SK-N-SH (cell line): Measurements from ENCODE around the gene PODN. TPM values are rescaled to one million over a fixed set of nuclear protein-coding genes. Genes with fewer than 3 reads are reported as not detected.
A peak's percentile ranks its signal among the peaks of the same experiment; 100 is the strongest.

Source experiments
- CTCF ChIA-PET: fragments of 300-600, 350-600 bp; formaldehyde crosslinking; extraction: SDS; loops from one replicate; lab custom pipeline; 2021; lab: Yijun Ruan, JAX
- POLR2A ChIA-PET: fragments of 350-600 bp; sonication (Branson Sonifier 250); formaldehyde crosslinking; extraction: SDS; loops from one replicate; lab custom pipeline; 2020; ENCODE audit warnings: antibody characterized with exemption, inconsistent platforms; lab: Yijun Ruan, JAX
- DNase-seq: peaks from one replicate; pipeline ENCODE4 v3.0.0; 2012
- H2AFZ ChIP-seq: fragments of 200-600 bp; sonication (generic); 2 replicates; pipeline ENCODE4 v1.8.1; 2016; ENCODE audit warnings: antibody characterized with exemption, mild to moderate bottlenecking, low read depth
- H3F3A ChIP-seq: fragments of 200-600 bp; sonication (generic); replicated peaks from 2 replicates; pipeline ENCODE3; 2016; ENCODE audit warnings: antibody characterized with exemption, mild to moderate bottlenecking; ENCODE audit not compliant: insufficient read depth
- H3K27ac ChIP-seq, 2 experiments: fragments of 200-500 bp in 1 of 2; fragments of 200-600 bp in 1 of 2; sonication (Bioruptor generic) in 1 of 2; sonication (generic), shearing (Covaris generic) in 1 of 2; 2 replicates each; pipeline versions ENCODE4 v1.5.1 to v1.6.1; 2014 to 2016; ENCODE audit warnings: low read depth in 2 of 2, inconsistent platforms in 1 of 2, low read length in 1 of 2, mild to moderate bottlenecking in 1 of 2, mixed read lengths in 1 of 2
- H3K27me3 ChIP-seq: fragments of 200-600 bp; sonication (generic), shearing (Covaris generic); 2 replicates; pipeline ENCODE4 v1.6.1; 2016; ENCODE audit warnings: mixed run types; ENCODE audit not compliant: insufficient read depth
- H3K36me3 ChIP-seq, 2 experiments: fragments of 200-500 bp in 1 of 2; fragments of 200-600 bp in 1 of 2; sonication (Bioruptor generic) in 1 of 2; sonication (generic) in 1 of 2; replicated peaks in 1 of 2; 2 replicates each; pipeline versions ENCODE3 to v1.5.1; 2014 to 2016; ENCODE audit warnings: low read length in 1 of 2, mild to moderate bottlenecking in 1 of 2; ENCODE audit not compliant: insufficient read depth in 2 of 2, control insufficient read depth in 1 of 2
- H3K4me1 ChIP-seq, 2 experiments: fragments of 200-500 bp in 1 of 2; fragments of 200-600 bp in 1 of 2; sonication (Bioruptor generic) in 1 of 2; sonication (generic), shearing (Covaris generic) in 1 of 2; 2 replicates each; pipeline versions ENCODE4 v1.5.1 to v1.6.1; 2014 to 2016; ENCODE audit warnings: low read depth in 1 of 2, low read length in 1 of 2, mixed run types in 1 of 2; ENCODE audit not compliant: insufficient read depth in 2 of 2, control insufficient read depth in 1 of 2
- H3K4me2 ChIP-seq: fragments of 200-600 bp; sonication (generic), shearing (Covaris generic); 2 replicates; pipeline ENCODE4 v1.6.1; 2017; ENCODE audit warnings: mixed run types
- H3K4me3 ChIP-seq, 2 experiments: fragments of 200-500 bp in 1 of 2; fragments of 200-600 bp in 1 of 2; sonication (Bioruptor generic) in 1 of 2; sonication (generic), shearing (Covaris generic) in 1 of 2; 2 replicates each; pipeline versions ENCODE4 v1.5.1 to v1.8.1; 2014 to 2016; ENCODE audit warnings: low read depth in 2 of 2, inconsistent platforms in 1 of 2, low read length in 1 of 2, mild to moderate bottlenecking in 1 of 2, mixed read lengths in 1 of 2, moderate library complexity in 1 of 2
- H3K79me2 ChIP-seq: fragments of 200-600 bp; sonication (generic); 2 replicates; pipeline ENCODE4 v1.8.1; 2017; ENCODE audit warnings: mild to moderate bottlenecking; ENCODE audit not compliant: insufficient read depth
- H3K9ac ChIP-seq: fragments of 200-600 bp; sonication (generic); 2 replicates; pipeline ENCODE4 v1.6.1; 2017; ENCODE audit warnings: mixed run types
- H3K9me2 ChIP-seq: fragments of 200-600 bp; sonication (generic); 2 replicates; pipeline ENCODE4 v1.6.1; 2017; ENCODE audit warnings: mixed run types
- H3K9me3 ChIP-seq: fragments of 200-600 bp; sonication (generic); 2 replicates; pipeline ENCODE4 v1.6.1; 2017; ENCODE audit warnings: mixed run types, mild to moderate bottlenecking, moderate library complexity
- H4K20me1 ChIP-seq: fragments of 200-600 bp; sonication (generic); 2 replicates; pipeline ENCODE4 v1.6.1; 2017; ENCODE audit warnings: mild to moderate bottlenecking, mixed run types; ENCODE audit not compliant: insufficient read depth
- ELF1 ChIP-seq: IDR thresholded peaks from 2 replicates; pipeline ENCODE4 v1.4.0; 2012
- EP300 ChIP-seq, 2 experiments: IDR thresholded peaks; 2 replicates each; pipeline versions ENCODE4 v1.4.0 to v1.6.1; 2012; ENCODE audit warnings: borderline replicate concordance in 1 of 2, low read depth in 1 of 2, low read length in 1 of 2
- EZH2phosphoT487 ChIP-seq: fragments of 200-600 bp; sonication (generic); IDR thresholded peaks from 2 replicates; pipeline ENCODE4 v1.6.1; 2017; ENCODE audit warnings: low read depth, mixed run types, mild to moderate bottlenecking, antibody characterized with exemption, moderate library complexity, borderline replicate concordance
- FOXJ3 ChIP-seq: sonication (generic); formaldehyde crosslinking; IDR thresholded peaks from 2 replicates; pipeline ENCODE4 v1.5.1; 2020; ENCODE audit warnings: mild to moderate bottlenecking, missing genetic modification reagents
- MEF2A ChIP-seq: IDR thresholded peaks from 2 replicates; pipeline ENCODE4 v1.4.0; 2012; ENCODE audit warnings: low read depth, borderline replicate concordance
- NFIC ChIP-seq: IDR thresholded peaks from 2 replicates; pipeline ENCODE4 v1.4.0; 2012; ENCODE audit warnings: borderline replicate concordance
- POLR2AphosphoS5 ChIP-seq: IDR thresholded peaks from 2 replicates; pipeline ENCODE4 v1.6.1; 2012; ENCODE audit warnings: low read depth, low read length
- RAD21 ChIP-seq: IDR thresholded peaks from 2 replicates; pipeline ENCODE4 v1.6.1; 2012; ENCODE audit warnings: mild to moderate bottlenecking, low read length
- RCOR1 ChIP-seq: fragments of 150-350 bp; IDR thresholded peaks from 2 replicates; pipeline ENCODE4 v1.6.1; 2017; ENCODE audit warnings: antibody characterized with exemption, low read length
- RFX5 ChIP-seq: IDR thresholded peaks from 2 replicates; pipeline ENCODE4 v1.6.1; 2012; ENCODE audit warnings: mild to moderate bottlenecking, improper control_type of control experiment, low read length
- SIN3A ChIP-seq: IDR thresholded peaks from 2 replicates; pipeline ENCODE4 v1.6.1; 2012; ENCODE audit warnings: low read depth, mild to moderate bottlenecking, low read length, moderate library complexity, borderline replicate concordance
- SMC3 ChIP-seq: IDR thresholded peaks from 2 replicates; pipeline ENCODE4 v1.6.1; 2012; ENCODE audit warnings: low read depth, low read length, improper control_type of control experiment
- WGBS: methylation state at CpG from one replicate; pipeline ENCODE4 v1.1.6; 2017; ENCODE audit warnings: low lambda C conversion rate; 5-methylcytosine and 5-hydroxymethylcytosine counted together
- polyA plus RNA-seq, 3 experiments: library from polyadenylated mRNA; depleted of rRNA; stranded (reverse); fragments of >200 nt; gene quantifications; 2 replicates each; pipeline ENCODE4 v1.2.3, GENCODE V29; 2012
- TF ChIP-seq, protein P1 (sequence below): fragments of 200-600 bp; sonication (generic); IDR thresholded peaks from 2 replicates; pipeline ENCODE4 v1.6.1; 2017; ENCODE audit warnings: antibody characterized with exemption, mild to moderate bottlenecking, moderate library complexity
- TF ChIP-seq, protein P2 (sequence below): IDR thresholded peaks from 2 replicates; pipeline ENCODE4 v1.4.0; 2012; ENCODE audit warnings: low read depth, borderline replicate concordance
- TF ChIP-seq, protein P3 (sequence below): fragments of 150-350 bp; IDR thresholded peaks from 2 replicates; pipeline ENCODE4 v1.6.1; 2016; ENCODE audit warnings: mild to moderate bottlenecking, low read depth, low read length

PODN gene
- polyA plus RNA-seq, 1 of the 3 experiments (the other 2 are of a cell fraction): 2.0 TPM

DNA sequence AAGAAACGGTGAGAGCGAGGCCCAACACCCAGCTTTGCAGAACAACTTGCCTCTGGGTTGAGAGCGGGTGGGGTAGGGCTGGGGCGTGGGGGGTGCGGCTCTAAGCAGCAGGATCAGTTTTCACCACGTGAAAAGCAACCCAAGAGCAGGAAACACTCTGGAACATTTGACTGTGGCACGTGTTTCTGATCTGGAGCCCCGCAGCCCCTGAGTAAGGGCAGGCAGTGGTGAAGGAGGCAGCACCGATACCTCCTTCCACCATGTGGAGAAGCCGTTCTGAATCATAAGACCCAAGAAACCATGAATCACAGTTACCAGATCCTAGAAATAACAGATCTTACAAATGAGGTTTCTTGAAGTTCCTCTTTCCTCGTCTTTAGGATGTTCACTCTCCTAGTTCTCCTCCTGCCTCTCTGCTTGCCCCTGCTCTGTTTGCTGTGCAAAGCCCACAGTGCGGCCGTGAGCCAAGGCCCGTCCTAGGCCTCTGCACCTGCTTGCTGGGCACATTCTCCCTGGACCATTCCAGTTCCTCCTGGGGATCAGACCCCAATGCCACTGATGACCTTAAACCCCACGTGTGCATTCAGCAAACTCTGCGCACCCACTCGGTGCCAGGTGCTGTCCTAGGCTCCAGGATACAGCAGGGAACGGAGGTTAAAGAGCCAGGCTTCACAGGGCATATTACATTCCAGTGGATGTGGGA, 48.5 kb downstream of the PODN start:
- Histone ChIP-seq H4K20me1 (no peaks in the 10 kb centered on the region), H3K79me2 (no peaks in the 10 kb centered on the region), H3K4me1 (peaks cover 17 to 23% of the 10 kb centered on the region in 2 experiments; a peak in 2 of 4 replicates), H2AFZ (no peak overlapping the region), H3K27me3 (no peaks in the 10 kb centered on the region), H3K9me3 (no peaks in the 10 kb centered on the region), H3F3A (no peaks in the 10 kb centered on the region), H3K36me3 (no peaks in the 10 kb centered on the region), H3K9me2 (no peaks in the 10 kb centered on the region), H3K4me2 (no peak overlapping the region), H3K27ac (peak overlapping the region in 1 of 2 experiments; percentile 67; a peak in 1 of 4 replicates), H3K9ac (no peak overlapping the region), H3K4me3 (no peak overlapping the region)
- ChIA-PET POLR2A (no interaction called here), CTCF (interaction anchor here (1.1 kb wide), 1 partner anchor 72 kb away, joined by 3 read pairs; no protein-coding TSS in a partner anchor)
- TF ChIP-seq RCOR1 (no peak), FOXJ3 (CRISPR knock-in tag) (no peak), MEF2A (no peak), EZH2phosphoT487 (no peak), EP300 (IDR thresholded peaks at IDR 0.05; ENCODE audit: borderline replicate concordance in 1 of 2, low read depth in 1 of 2, low read length in 1 of 2) (no peak), RFX5 (no peak), ELF1 (no peak), RAD21 (no peak), NFIC (no peak), POLR2AphosphoS5 (no peak), SIN3A (no peak), SMC3 (no peak)
- TF ChIP-seq, protein P1, sequence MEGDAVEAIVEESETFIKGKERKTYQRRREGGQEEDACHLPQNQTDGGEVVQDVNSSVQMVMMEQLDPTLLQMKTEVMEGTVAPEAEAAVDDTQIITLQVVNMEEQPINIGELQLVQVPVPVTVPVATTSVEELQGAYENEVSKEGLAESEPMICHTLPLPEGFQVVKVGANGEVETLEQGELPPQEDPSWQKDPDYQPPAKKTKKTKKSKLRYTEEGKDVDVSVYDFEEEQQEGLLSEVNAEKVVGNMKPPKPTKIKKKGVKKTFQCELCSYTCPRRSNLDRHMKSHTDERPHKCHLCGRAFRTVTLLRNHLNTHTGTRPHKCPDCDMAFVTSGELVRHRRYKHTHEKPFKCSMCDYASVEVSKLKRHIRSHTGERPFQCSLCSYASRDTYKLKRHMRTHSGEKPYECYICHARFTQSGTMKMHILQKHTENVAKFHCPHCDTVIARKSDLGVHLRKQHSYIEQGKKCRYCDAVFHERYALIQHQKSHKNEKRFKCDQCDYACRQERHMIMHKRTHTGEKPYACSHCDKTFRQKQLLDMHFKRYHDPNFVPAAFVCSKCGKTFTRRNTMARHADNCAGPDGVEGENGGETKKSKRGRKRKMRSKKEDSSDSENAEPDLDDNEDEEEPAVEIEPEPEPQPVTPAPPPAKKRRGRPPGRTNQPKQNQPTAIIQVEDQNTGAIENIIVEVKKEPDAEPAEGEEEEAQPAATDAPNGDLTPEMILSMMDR: no peak
- TF ChIP-seq, protein P2, sequence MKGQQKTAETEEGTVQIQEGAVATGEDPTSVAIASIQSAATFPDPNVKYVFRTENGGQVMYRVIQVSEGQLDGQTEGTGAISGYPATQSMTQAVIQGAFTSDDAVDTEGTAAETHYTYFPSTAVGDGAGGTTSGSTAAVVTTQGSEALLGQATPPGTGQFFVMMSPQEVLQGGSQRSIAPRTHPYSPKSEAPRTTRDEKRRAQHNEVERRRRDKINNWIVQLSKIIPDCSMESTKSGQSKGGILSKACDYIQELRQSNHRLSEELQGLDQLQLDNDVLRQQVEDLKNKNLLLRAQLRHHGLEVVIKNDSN: no peak
- TF ChIP-seq, protein P3, sequence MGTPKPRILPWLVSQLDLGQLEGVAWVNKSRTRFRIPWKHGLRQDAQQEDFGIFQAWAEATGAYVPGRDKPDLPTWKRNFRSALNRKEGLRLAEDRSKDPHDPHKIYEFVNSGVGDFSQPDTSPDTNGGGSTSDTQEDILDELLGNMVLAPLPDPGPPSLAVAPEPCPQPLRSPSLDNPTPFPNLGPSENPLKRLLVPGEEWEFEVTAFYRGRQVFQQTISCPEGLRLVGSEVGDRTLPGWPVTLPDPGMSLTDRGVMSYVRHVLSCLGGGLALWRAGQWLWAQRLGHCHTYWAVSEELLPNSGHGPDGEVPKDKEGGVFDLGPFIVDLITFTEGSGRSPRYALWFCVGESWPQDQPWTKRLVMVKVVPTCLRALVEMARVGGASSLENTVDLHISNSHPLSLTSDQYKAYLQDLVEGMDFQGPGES: no peak
- no peak for DNase-seq
- 91% methylated on average over 16 of the region's 18 CpGs for WGBS
